ENCODE data around the gene TAX1BP1.

- TF ChIP-seq CTCF (IDR thresholded peaks at IDR 0.05; ENCODE audit: poor library complexity, severe bottlenecking) (no peak), RAD21 (conservative IDR thresholded peaks at IDR 0.05) (no peak), EP300 (conservative IDR thresholded peaks at IDR 0.05; ENCODE audit: poor library complexity, severe bottlenecking) (no peak)
Measured at GRCh38 chr7:27872356-27873275, 132.7 kb downstream of the TAX1BP1 start.
